Ovary (tissue), 3 donors: Measurements from ENCODE around the gene MS4A14.

Experiments
- EP300 ChIP-seq: sonication (generic); formaldehyde crosslinking; IDR thresholded peaks from one replicate; pipeline ENCODE4 v1.6.1; 2017; ENCODE audit warnings: antibody characterized with exemption
- POLR2A ChIP-seq: fragments of 450-650 bp; IDR thresholded peaks from one replicate; pipeline ENCODE4 v1.6.1; 2017; ENCODE audit warnings: antibody characterized with exemption, mild to moderate bottlenecking, moderate library complexity
- TF ChIP-seq, protein P1 (sequence below), 3 donors: fragments of 450-650 bp in 2 of 3; fragments of 200-600 bp in 1 of 3; IDR thresholded peaks; one replicate each; pipeline versions ENCODE4 v1.5.1 to v1.8.0; 2016 to 2022; ENCODE audit warnings: antibody characterized with exemption in 3 of 3, mild to moderate bottlenecking in 1 of 3
- donor health status: DM: no; HTN: no; CAD: no.

DNA sequence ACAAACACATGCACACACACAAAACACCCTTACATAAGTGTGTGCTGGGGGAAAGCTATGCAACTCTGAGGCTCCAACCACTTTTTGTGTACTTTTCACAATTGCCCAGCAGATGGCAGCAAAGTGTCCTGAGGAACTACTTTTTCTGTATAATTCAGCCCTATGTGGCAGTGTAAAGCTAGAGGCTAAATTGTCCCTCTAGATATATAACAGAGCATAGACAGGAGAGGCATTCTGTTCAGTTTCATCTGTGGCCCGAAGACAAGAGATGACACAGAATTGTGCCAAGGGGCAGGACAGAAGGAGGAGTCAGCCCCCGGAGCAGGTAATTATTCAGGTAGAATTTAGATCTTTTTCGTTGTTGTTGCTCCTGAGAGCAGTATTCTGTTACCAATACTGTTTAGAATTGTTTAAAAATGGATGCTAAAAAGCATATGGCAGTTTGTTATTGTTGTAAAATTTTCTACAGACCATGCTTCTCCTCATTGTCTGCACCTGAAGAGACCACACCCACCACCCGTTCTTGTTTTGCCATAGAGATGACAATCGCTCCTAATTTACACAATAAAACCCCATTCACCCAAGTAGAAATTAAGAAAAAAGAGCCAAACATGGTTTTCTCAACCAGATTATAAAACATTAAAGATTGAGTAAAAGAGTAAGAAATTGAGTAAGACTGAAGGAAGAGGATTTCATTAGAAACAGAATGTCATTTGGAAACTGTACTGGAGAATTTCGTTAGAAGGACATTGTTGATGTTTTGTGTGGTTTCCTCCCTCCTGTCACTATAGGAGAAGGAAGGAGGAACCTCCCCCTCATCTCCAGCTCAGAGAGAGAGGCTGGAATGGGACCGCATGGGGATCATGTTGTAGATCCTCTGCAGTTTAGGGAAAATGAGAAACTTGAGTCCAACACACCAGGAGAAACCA is 32.5 kb upstream of the MS4A14 start:
- TF ChIP-seq EP300 = no peak
- TF ChIP-seq, protein P1, sequence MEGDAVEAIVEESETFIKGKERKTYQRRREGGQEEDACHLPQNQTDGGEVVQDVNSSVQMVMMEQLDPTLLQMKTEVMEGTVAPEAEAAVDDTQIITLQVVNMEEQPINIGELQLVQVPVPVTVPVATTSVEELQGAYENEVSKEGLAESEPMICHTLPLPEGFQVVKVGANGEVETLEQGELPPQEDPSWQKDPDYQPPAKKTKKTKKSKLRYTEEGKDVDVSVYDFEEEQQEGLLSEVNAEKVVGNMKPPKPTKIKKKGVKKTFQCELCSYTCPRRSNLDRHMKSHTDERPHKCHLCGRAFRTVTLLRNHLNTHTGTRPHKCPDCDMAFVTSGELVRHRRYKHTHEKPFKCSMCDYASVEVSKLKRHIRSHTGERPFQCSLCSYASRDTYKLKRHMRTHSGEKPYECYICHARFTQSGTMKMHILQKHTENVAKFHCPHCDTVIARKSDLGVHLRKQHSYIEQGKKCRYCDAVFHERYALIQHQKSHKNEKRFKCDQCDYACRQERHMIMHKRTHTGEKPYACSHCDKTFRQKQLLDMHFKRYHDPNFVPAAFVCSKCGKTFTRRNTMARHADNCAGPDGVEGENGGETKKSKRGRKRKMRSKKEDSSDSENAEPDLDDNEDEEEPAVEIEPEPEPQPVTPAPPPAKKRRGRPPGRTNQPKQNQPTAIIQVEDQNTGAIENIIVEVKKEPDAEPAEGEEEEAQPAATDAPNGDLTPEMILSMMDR (IDR thresholded peaks at IDR 0.05) = no peak
- no peak for TF ChIP-seq POLR2A
